ENCODE data around the gene RASAL3.

DNA sequence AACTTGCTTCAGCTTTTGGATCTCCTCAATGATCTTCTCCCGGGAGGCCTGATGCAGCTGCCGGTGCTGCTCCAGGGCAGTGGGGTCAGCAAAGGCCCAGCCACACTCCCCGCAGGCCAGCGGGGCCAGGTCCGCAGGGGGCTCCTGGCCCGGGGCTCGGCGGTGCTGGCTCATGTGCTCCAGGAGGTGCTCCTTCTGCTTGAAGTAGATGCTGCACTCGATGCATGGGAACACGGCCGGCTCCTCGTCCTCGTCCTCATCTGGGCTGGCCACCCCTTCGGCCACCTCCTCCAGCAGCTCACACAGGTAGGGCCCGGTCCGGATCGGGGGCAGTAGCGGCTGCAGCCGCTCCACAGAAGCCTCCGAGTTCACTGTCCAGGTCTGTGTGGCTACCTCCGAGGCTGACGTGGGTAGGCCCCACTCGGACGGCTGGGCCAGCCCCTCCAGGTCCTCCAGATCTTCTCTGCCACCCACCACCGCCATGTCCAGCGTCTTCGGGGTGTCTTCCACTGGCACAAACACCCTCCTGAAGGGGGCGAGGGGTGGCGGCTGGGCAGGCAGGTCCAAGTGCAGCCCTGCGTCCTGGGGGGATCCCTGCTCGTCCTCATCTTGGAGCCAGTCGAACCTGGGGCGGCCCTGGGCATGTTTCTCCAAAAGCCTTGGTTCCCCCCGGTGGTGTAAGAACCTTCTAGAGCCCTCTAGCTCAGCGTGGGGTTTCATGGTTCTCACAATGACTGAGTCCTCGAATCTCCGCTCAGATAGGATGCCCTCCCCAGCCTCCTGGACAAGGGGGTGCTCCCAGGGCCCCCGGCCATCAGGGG lies 24.3 kb downstream of the RASAL3 start:
- TF ChIP-seq EP300 (IDR thresholded peaks at IDR 0.05; ENCODE audit: borderline replicate concordance in 1 of 2, low read depth in 2 of 2, low read length in 2 of 2) (no peak), KDM1A (IDR thresholded peaks at IDR 0.05; ENCODE audit: borderline replicate concordance, low read length) (no peak), POLR2AphosphoS5 (IDR thresholded peaks at IDR 0.05; ENCODE audit: low read depth, low read length) (no peak), POLR2A (IDR thresholded peaks at IDR 0.05; ENCODE audit: control extremely low read depth in 1 of 2, low read depth in 2 of 2, low read length in 2 of 2) (no peak)

Data from H1 (cell line).